Hematopoietic multipotent progenitor cell treated with erythropoietin and hydrocortisone succinate and interleukin-3 and kit ligand, for 4 days (in vitro differentiated cells): ENCODE measurements around the gene FCGR3B.
"Not testable (repeated sequence)": the region's sequence is repeated elsewhere in the genome, so short reads cannot be mapped to it uniquely, and the experiment has no call there.

Experiments
- DNase-seq: peaks from one replicate; pipeline ENCODE4 v3.0.0-alpha.2; 2015

Gene FCGR3B

GRCh38 chr1:161638251-161638993 lies 7.4 kb upstream of the FCGR3B start:
- not testable (repeated sequence) for DNase-seq

- DNase-seq: not testable (repeated sequence)
Observed at GRCh38 chr1:161636976-161637375, 6.0 kb upstream of the FCGR3B start.

GRCh38 chr1:161636189-161636782 lies 5.3 kb upstream of the FCGR3B start:
- DNase-seq: not testable (repeated sequence)

- not testable (repeated sequence) for DNase-seq
Observed at GRCh38 chr1:161634993-161635392, 4.0 kb upstream of the FCGR3B start.

- not testable (repeated sequence) for DNase-seq
Observed at GRCh38 chr1:161630128-161630742, 741 bp downstream of the FCGR3B start.

GRCh38 chr1:161626445-161627146 lies 4.4 kb downstream of the FCGR3B start:
- not testable (repeated sequence) for DNase-seq

GRCh38 chr1:161624605-161625004 lies 6.4 kb downstream of the FCGR3B start:
- not testable (repeated sequence) for DNase-seq

- DNase-seq: peak; percentile 77
Observed at GRCh38 chr1:161623401-161624051, 7.5 kb downstream of the FCGR3B start.

GRCh38 chr1:161622054-161622453 lies 8.9 kb downstream of the FCGR3B start:
- peak; percentile 64 for DNase-seq

- DNase-seq: peak; percentile 90
Observed at GRCh38 chr1:161621181-161622000, 9.6 kb downstream of the FCGR3B start.

GRCh38 chr1:161620399-161620798 lies 10.6 kb downstream of the FCGR3B start:
- not testable (repeated sequence) for DNase-seq

- not testable (repeated sequence) for DNase-seq
Observed at GRCh38 chr1:161618517-161618916, 12.5 kb downstream of the FCGR3B start.

GRCh38 chr1:161616417-161616816 lies 14.6 kb downstream of the FCGR3B start:
- DNase-seq: not testable (repeated sequence)

GRCh38 chr1:161613142-161613514 lies 17.8 kb downstream of the FCGR3B start:
- DNase-seq: not testable (repeated sequence)

GRCh38 chr1:161612322-161613141 lies 18.4 kb downstream of the FCGR3B start:
- DNase-seq: peak; percentile 99

- peak; percentile 66 for DNase-seq
Observed at GRCh38 chr1:161611866-161612321, 19.1 kb downstream of the FCGR3B start.

GRCh38 chr1:161610198-161610597 lies 20.8 kb downstream of the FCGR3B start:
- peak; percentile 63 for DNase-seq

- not testable (repeated sequence) for DNase-seq
Observed at GRCh38 chr1:161606541-161607336, 24.2 kb downstream of the FCGR3B start.

GRCh38 chr1:161605762-161606540 lies 25.0 kb downstream of the FCGR3B start:
- DNase-seq: not testable (repeated sequence)
